Measurements from ENCODE around the gene IFT43. TPM values are rescaled to one million over a fixed set of nuclear protein-coding genes. Genes with fewer than 3 reads are reported as not detected.

The IFT43 gene
- polyA plus RNA-seq, 1 of the 3 experiments (the other 2 are of a cell fraction) = 78.8 TPM

DNA sequence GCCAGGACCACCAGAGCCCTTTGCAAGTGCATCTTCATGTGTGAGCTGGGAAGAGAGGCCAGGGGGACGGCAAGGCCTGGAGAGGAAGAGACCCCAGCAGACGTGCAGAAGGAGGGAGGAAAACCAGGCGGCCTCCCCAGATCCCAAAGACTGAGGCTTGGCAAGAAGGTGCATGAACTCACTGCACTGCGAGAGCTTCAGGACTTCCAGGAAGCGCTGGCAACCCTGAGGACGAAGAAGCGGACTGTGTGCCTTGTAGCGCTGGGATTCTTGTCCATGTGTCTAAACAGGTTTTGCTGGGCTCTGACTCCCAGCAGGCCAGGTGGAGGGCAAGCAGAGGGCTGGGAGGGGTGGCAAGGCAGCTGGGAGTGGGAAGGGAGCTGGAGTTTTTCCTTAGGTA lies 4.7 kb upstream of the IFT43 start:
- TF ChIP-seq RAD21 (IDR thresholded peaks at IDR 0.05; ENCODE audit: low read length) (no peak), RFX5 (IDR thresholded peaks at IDR 0.05; ENCODE audit: low read length) (no peak), MEF2A (IDR thresholded peaks at IDR 0.05; ENCODE audit: borderline replicate concordance, low read depth) (no peak), JUND (IDR thresholded peaks at IDR 0.05) (no peak), RXRA (IDR thresholded peaks at IDR 0.05; ENCODE audit: borderline replicate concordance, low read depth) (no peak), FOSL2 (IDR thresholded peaks at IDR 0.05; ENCODE audit: borderline replicate concordance, low read depth) (no peak)
- TF ChIP-seq, protein P1, sequence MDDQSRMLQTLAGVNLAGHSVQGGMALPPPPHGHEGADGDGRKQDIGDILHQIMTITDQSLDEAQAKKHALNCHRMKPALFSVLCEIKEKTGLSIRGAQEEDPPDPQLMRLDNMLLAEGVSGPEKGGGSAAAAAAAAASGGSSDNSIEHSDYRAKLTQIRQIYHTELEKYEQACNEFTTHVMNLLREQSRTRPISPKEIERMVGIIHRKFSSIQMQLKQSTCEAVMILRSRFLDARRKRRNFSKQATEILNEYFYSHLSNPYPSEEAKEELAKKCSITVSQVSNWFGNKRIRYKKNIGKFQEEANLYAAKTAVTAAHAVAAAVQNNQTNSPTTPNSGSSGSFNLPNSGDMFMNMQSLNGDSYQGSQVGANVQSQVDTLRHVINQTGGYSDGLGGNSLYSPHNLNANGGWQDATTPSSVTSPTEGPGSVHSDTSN (IDR thresholded peaks at IDR 0.05) = no peak
- TF ChIP-seq, protein P2, sequence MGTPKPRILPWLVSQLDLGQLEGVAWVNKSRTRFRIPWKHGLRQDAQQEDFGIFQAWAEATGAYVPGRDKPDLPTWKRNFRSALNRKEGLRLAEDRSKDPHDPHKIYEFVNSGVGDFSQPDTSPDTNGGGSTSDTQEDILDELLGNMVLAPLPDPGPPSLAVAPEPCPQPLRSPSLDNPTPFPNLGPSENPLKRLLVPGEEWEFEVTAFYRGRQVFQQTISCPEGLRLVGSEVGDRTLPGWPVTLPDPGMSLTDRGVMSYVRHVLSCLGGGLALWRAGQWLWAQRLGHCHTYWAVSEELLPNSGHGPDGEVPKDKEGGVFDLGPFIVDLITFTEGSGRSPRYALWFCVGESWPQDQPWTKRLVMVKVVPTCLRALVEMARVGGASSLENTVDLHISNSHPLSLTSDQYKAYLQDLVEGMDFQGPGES (IDR thresholded peaks at IDR 0.05; ENCODE audit: low read depth, low read length) = no peak
- TF ChIP-seq, protein P3, sequence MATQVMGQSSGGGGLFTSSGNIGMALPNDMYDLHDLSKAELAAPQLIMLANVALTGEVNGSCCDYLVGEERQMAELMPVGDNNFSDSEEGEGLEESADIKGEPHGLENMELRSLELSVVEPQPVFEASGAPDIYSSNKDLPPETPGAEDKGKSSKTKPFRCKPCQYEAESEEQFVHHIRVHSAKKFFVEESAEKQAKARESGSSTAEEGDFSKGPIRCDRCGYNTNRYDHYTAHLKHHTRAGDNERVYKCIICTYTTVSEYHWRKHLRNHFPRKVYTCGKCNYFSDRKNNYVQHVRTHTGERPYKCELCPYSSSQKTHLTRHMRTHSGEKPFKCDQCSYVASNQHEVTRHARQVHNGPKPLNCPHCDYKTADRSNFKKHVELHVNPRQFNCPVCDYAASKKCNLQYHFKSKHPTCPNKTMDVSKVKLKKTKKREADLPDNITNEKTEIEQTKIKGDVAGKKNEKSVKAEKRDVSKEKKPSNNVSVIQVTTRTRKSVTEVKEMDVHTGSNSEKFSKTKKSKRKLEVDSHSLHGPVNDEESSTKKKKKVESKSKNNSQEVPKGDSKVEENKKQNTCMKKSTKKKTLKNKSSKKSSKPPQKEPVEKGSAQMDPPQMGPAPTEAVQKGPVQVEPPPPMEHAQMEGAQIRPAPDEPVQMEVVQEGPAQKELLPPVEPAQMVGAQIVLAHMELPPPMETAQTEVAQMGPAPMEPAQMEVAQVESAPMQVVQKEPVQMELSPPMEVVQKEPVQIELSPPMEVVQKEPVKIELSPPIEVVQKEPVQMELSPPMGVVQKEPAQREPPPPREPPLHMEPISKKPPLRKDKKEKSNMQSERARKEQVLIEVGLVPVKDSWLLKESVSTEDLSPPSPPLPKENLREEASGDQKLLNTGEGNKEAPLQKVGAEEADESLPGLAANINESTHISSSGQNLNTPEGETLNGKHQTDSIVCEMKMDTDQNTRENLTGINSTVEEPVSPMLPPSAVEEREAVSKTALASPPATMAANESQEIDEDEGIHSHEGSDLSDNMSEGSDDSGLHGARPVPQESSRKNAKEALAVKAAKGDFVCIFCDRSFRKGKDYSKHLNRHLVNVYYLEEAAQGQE (IDR thresholded peaks at IDR 0.05; ENCODE audit: low read depth, low read length) = no peak
- peak overlapping the region in 1 of 2 experiments; percentile 95; a peak in 1 of 4 replicates for H3K4me3 ChIP-seq (ENCODE audit: low read depth in 2 of 2, low read length in 1 of 2)
- H3K79me2 ChIP-seq (ENCODE audit: insufficient read depth) = peaks cover 2% of the 10 kb centered on the region
- POLR2A ChIA-PET = no interaction called here
- no peaks in the 10 kb centered on the region for H4K20me1 ChIP-seq (ENCODE audit: insufficient read depth)
- H3K36me3 ChIP-seq (replicated peaks in 1 of 2; ENCODE audit: control insufficient read depth in 1 of 2, insufficient read depth in 2 of 2, low read length in 1 of 2) = no peaks in the 10 kb centered on the region
- peaks cover 8% of the 10 kb centered on the region for H3F3A ChIP-seq (replicated peaks; ENCODE audit: insufficient read depth)
- H3K9me3 ChIP-seq = no peaks in the 10 kb centered on the region
- peak overlapping the region; percentile 98 for H3K4me2 ChIP-seq
- peak overlapping the region in 1 of 2 experiments; percentile 86; a peak in 2 of 4 replicates for H3K27ac ChIP-seq (ENCODE audit: low read depth in 2 of 2, low read length in 1 of 2)
- H3K9me2 ChIP-seq = no peaks in the 10 kb centered on the region
- no peak overlapping the region for H3K9ac ChIP-seq
- CTCF ChIA-PET = interaction anchor here (1.2 to 19.6 kb wide), 15 partner anchors 9 to 403 kb away, joined by 3 to 550 read pairs (median 12); partner anchors contain the start of gene FLVCR2
- peaks cover 14 to 48% of the 10 kb centered on the region in 2 experiments; a peak in 3 of 4 replicates for H3K4me1 ChIP-seq (ENCODE audit: control insufficient read depth in 1 of 2, insufficient read depth in 2 of 2, low read depth in 1 of 2, low read length in 1 of 2)
- DNase-seq = peak; percentile 12
- H2AFZ ChIP-seq (ENCODE audit: low read depth) = peak overlapping the region; percentile 95; the same call in 1 of the 2 replicates
- WGBS (ENCODE audit: low lambda C conversion rate) = 96% methylated on average over 8 of the region's 8 CpGs
- no peaks in the 10 kb centered on the region for H3K27me3 ChIP-seq (ENCODE audit: insufficient read depth)

Data from SK-N-SH (cell line).